NCI-H2029 treated with DMSO at 0.1 percent for 48 hours (cell line): ENCODE results near the gene CADM1.

Source experiments
- DNase-seq: peaks from one replicate; lab custom pipeline; 2025; lab: John Stamatoyannopoulos, UW

The CADM1 gene

GRCh38 chr11:115515647-115516395 lies 11.6 kb upstream of the CADM1 start:
- no peak for DNase-seq

- no peak for DNase-seq
Measured at GRCh38 chr11:115506954-115507675, 2.9 kb upstream of the CADM1 start.

GRCh38 chr11:115505175-115505574 lies 960 bp upstream of the CADM1 start:
- DNase-seq: no peak

- DNase-seq: no peak
Measured at GRCh38 chr11:115503886-115504275, 334 bp downstream of the CADM1 start.

GRCh38 chr11:115503083-115503885 lies 931 bp downstream of the CADM1 start:
- DNase-seq: peak; percentile 43

GRCh38 chr11:115502636-115503082 lies 1.6 kb downstream of the CADM1 start:
- DNase-seq: no peak

GRCh38 chr11:115501893-115502589 lies 2.2 kb downstream of the CADM1 start:
- peak; percentile 34 for DNase-seq

GRCh38 chr11:115501502-115501892 lies 2.7 kb downstream of the CADM1 start:
- no peak for DNase-seq

GRCh38 chr11:115500547-115501501 lies 3.4 kb downstream of the CADM1 start:
- no peak for DNase-seq

GRCh38 chr11:115499891-115500290 lies 4.3 kb downstream of the CADM1 start:
- DNase-seq: no peak

GRCh38 chr11:115499241-115499799 lies 4.9 kb downstream of the CADM1 start:
- DNase-seq: no peak

- peak; percentile 93 for DNase-seq
Measured at GRCh38 chr11:115498354-115498753, 5.9 kb downstream of the CADM1 start.

- DNase-seq: no peak
Measured at GRCh38 chr11:115497303-115497702, 6.9 kb downstream of the CADM1 start.

GRCh38 chr11:115496892-115497291 lies 7.3 kb downstream of the CADM1 start:
- DNase-seq: no peak

- DNase-seq: no peak
Measured at GRCh38 chr11:115493905-115494304, 10.3 kb downstream of the CADM1 start.

GRCh38 chr11:115493488-115493887 lies 10.7 kb downstream of the CADM1 start:
- peak; percentile 12 for DNase-seq

- DNase-seq: no peak
Measured at GRCh38 chr11:115489466-115489865, 14.7 kb downstream of the CADM1 start.

GRCh38 chr11:115488945-115489344 lies 15.3 kb downstream of the CADM1 start:
- DNase-seq: no peak

- no peak for DNase-seq
Measured at GRCh38 chr11:115481528-115481927, 22.7 kb downstream of the CADM1 start.

- no peak for DNase-seq
Measured at GRCh38 chr11:115480611-115481010, 23.6 kb downstream of the CADM1 start.
